BLaER1 treated with 17β-estradiol and CSF1 and Interleukin-3, amounts not matched to agents 10 nM and 100 nM (cell line): ENCODE measurements around the gene CAMKMT.

Experiments used
- H3K27ac ChIP-seq, 11 experiments: shearing (Covaris generic); formaldehyde crosslinking; 2 replicates each; pipeline ENCODE4 v1.8.1; 2022
- H3K27me3 ChIP-seq, 11 experiments: shearing (Covaris generic); formaldehyde crosslinking; 2 replicates each; pipeline ENCODE4 v1.8.1; 2022
- H3K36me3 ChIP-seq, 11 experiments: shearing (Covaris generic); formaldehyde crosslinking; 2 replicates each; pipeline ENCODE4 v1.8.1; 2022
- H3K4me1 ChIP-seq, 10 experiments: shearing (Covaris generic); formaldehyde crosslinking; 2 replicates each; pipeline ENCODE4 v1.8.1; 2022
- H3K4me2 ChIP-seq, 11 experiments: shearing (Covaris generic); formaldehyde crosslinking; 2 replicates each; pipeline ENCODE4 v1.8.1; 2022
- H3K4me3 ChIP-seq, 10 experiments: shearing (Covaris generic); formaldehyde crosslinking; 2 replicates each; pipeline ENCODE4 v1.8.1; 2022
- H3K9ac ChIP-seq, 11 experiments: shearing (Covaris generic); formaldehyde crosslinking; 2 replicates each; pipeline ENCODE4 v1.8.1; 2022
- H3K9me3 ChIP-seq, 11 experiments: shearing (Covaris generic); formaldehyde crosslinking; replicated peaks in 1 of 11; 2 replicates each; pipeline ENCODE4 v1.8.1; 2022
- H4K20me1 ChIP-seq, 11 experiments: shearing (Covaris generic); formaldehyde crosslinking; 2 replicates each; pipeline ENCODE4 v1.8.1; 2022
- Cebpa-rat ChIP-seq, 11 experiments: shearing (Covaris generic); IDR thresholded peaks; 2 replicates each; pipeline ENCODE4 v1.8.1; 2022

CAMKMT gene

DNA sequence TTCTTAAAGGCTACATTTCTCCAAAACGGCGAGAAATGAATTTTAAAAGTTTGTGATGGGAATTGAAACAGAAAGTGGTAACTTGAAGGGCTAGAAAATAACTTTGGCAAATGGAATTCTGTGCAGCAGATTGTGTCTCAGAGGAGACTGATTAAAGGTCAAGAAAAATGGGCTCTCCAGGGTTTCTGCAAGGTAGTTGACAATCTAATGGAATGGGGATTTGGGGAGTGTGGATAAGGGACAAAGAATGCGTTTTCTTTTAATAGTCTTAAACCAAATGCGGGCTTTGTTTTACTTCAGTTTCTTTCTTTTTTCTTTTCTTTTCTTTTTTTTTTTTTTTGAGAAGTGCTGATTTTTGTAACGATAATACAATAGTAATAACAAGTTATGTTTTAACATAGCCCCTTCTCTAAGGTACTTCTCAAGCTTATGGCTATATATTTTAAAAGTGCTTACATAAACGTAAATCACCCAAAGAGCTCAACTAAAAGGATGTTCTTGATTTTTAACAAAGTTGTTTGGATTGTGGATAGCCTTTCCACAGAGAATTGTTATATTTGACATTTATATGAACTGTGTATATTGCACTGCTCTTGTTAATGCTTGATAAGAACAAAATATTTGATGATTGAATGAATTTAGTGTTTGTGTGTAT lies 36.6 kb downstream of the CAMKMT start:
- Histone ChIP-seq H3K4me2 (no peak overlapping the region), H3K27ac (no peak overlapping the region), H3K36me3 (peaks cover 0 to 5% (median 0%) of the 10 kb centered on the region in 11 experiments; a peak in 4 of 22 replicates), H3K27me3 (no peaks in the 10 kb centered on the region), H3K9ac (no peak overlapping the region), H4K20me1 (no peaks in the 10 kb centered on the region), H3K9me3 (0 out of 22 replicates have a peak, but pooled peaks cover 0 to 3% (median 0%) of the 10 kb centered on the region in 11 experiments), H3K4me3 (no peak overlapping the region), H3K4me1 (no peaks in the 10 kb centered on the region)
- no peak for TF ChIP-seq Cebpa-rat (IDR thresholded peaks at IDR 0.05)

DNA sequence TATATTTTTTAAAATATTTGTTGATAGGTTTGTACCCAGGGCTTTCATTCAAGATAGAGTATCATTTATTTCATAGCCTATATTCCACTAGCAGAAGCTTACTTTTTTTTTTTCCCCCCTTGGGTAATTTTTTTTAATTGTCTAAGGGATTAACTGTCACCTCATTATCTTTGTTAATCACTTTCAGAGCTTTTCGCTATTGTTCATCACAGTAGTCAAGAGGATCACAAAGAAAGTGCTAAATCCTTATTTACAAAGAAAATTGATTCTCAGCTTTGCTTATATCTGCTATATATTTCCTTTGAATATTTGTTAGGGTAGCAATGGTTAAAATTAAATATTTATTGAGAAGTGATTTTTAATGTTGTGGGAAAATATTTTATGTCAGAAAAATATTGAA lies 59.0 kb downstream of the CAMKMT start:
- Histone ChIP-seq H3K9me3 (peaks cover 0 to 5% (median 0%) of the 10 kb centered on the region in 11 experiments; a peak in 3 of 22 replicates), H3K4me1 (no peaks in the 10 kb centered on the region), H4K20me1 (no peaks in the 10 kb centered on the region; a peak in 1 of 22 replicates), H3K27me3 (no peaks in the 10 kb centered on the region), H3K9ac (no peak overlapping the region), H3K4me3 (no peak overlapping the region), H3K27ac (no peak overlapping the region), H3K36me3 (peaks cover 0 to 5% (median 0%) of the 10 kb centered on the region in 11 experiments; a peak in 1 of 22 replicates), H3K4me2 (no peak overlapping the region)
- TF ChIP-seq Cebpa-rat (IDR thresholded peaks at IDR 0.05) = no peak

DNA sequence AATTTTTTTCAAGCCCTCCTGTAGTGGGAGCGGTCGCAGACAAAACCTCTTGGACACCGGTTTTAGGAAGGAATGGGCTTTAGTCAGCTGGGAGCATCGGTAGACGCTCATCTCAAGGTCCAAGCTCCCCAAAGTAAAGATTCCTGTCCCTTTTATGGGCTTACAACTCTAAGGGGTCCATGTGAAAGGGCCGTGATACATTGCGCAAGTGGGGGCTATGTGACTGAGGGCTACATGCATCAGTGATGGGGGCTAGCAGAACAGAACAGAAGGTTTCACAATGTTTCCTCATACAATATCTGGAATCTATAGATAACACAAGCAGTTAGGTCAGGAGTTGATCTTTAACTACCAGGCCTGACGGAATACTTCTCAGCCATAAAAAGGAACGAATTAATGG lies 62.5 kb downstream of the CAMKMT start:
- Histone ChIP-seq H3K36me3 (peaks cover 0 to 5% (median 0%) of the 10 kb centered on the region in 11 experiments; a peak in 2 of 22 replicates), H4K20me1 (no peaks in the 10 kb centered on the region; a peak in 1 of 22 replicates), H3K4me3 (no peak overlapping the region), H3K9ac (no peak overlapping the region), H3K4me2 (no peak overlapping the region), H3K4me1 (no peaks in the 10 kb centered on the region), H3K27me3 (no peaks in the 10 kb centered on the region), H3K9me3 (peaks cover 0 to 7% (median 0%) of the 10 kb centered on the region in 11 experiments; a peak in 2 of 22 replicates), H3K27ac (no peak overlapping the region)
- peak in 2 of 11 experiments; percentile 47 to 62; a peak in 3 of 22 replicates for TF ChIP-seq Cebpa-rat (IDR thresholded peaks at IDR 0.05)

DNA sequence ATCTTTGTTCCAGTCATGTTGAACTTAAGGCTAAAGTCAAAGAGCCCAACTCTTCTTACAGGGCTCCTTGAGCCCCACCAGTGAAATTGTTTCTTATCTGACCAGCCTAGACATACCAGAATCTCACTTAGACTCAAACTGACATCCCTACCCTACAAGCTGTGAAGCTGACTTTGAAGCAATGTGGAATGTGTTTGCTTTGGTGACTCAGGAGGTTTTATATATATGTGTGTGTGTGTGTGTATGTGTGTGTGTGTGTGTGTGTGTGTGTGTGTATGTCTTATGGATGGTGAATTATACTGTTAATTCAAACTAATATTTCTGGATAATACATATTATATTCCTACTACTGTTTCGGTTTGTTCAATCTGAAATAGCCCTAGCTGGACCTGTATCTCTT lies 67.3 kb downstream of the CAMKMT start:
- Histone ChIP-seq H3K4me1 (peaks cover 7 to 12% (median 9%) of the 10 kb centered on the region in 10 experiments; a peak in 18 of 20 replicates), H3K4me2 (no peak overlapping the region), H4K20me1 (no peaks in the 10 kb centered on the region), H3K9me3 (peaks cover 0 to 7% (median 0%) of the 10 kb centered on the region in 11 experiments; a peak in 2 of 22 replicates), H3K27me3 (no peaks in the 10 kb centered on the region), H3K4me3 (no peak overlapping the region), H3K27ac (no peak overlapping the region), H3K9ac (no peak overlapping the region), H3K36me3 (no peaks in the 10 kb centered on the region; a peak in 1 of 22 replicates)
- no peak for TF ChIP-seq Cebpa-rat (IDR thresholded peaks at IDR 0.05)

DNA sequence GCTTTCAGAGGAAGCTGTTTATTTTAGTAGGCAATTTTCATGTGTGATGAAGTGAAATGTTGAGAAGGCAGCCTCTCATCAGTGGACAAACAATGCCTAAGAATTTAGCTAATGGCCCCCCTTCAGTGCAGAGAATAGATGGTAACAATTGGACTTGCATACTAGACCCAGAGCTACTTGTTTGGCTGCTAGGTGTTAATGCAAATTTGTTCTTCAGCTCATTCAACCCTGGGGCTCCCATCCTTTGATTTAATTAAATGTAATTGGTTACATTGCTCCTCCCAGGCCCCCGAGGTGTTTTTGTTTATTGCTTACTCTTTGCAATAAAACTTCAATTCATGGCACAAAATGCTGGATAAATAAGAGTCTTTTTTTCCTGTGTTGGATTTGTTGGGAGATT lies 68.6 kb downstream of the CAMKMT start:
- Histone ChIP-seq H3K36me3 (no peaks in the 10 kb centered on the region; a peak in 1 of 22 replicates), H3K4me2 (no peak overlapping the region), H3K9me3 (peaks cover 0 to 7% (median 0%) of the 10 kb centered on the region in 11 experiments; a peak in 2 of 22 replicates), H3K27ac (no peak overlapping the region), H3K27me3 (no peaks in the 10 kb centered on the region), H3K4me1 (peaks cover 7 to 12% (median 9%) of the 10 kb centered on the region in 10 experiments; a peak in 18 of 20 replicates), H3K9ac (no peak overlapping the region), H4K20me1 (no peaks in the 10 kb centered on the region), H3K4me3 (no peak overlapping the region)
- TF ChIP-seq Cebpa-rat (IDR thresholded peaks at IDR 0.05) = no peak

DNA sequence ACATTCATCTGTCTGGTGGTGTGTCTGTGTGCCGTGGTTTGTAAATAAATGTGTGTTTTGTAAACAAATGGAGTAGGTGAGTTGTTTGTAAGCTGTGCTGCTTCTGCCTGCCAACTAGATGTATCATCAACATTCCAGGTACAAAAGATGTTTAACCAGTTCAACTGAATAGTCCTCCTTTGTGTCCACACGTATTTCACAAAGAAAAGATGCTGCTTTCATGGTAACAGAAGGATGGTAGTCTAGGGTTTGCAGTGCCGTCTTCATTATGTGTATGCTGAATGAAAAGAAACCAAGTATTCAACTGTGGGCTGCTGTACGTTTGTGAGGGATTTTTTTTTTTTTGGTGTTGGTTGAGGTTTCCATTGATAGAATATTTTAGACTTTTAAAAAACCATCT lies 72.1 kb downstream of the CAMKMT start:
- Histone ChIP-seq H3K9me3 (no peaks in the 10 kb centered on the region; a peak in 1 of 22 replicates), H3K36me3 (no peaks in the 10 kb centered on the region), H3K27ac (no peak overlapping the region), H3K4me3 (no peak overlapping the region), H3K9ac (no peak overlapping the region), H3K27me3 (no peaks in the 10 kb centered on the region), H3K4me1 (peaks cover 7 to 12% (median 9%) of the 10 kb centered on the region in 10 experiments; a peak in 18 of 20 replicates), H3K4me2 (no peak overlapping the region), H4K20me1 (no peaks in the 10 kb centered on the region)
- TF ChIP-seq Cebpa-rat (IDR thresholded peaks at IDR 0.05) = no peak

DNA sequence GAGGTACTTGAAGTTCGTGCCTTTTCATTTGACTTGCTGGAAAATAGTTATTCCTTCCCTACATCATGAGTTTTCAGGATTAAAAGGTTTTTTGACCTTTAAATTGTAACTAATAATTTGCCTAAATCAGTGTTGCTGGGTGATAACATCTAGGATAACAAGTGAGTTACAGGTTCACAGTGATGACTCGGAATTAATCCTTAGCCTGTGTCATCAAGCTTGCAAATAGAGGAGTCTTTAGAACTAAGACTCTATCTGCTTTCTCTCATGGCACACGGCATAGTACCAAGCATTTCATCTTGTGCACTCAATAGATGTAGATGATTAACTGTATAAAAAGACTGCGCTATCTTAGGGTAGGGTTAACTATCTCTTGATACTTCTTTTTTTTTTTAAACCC lies 79.5 kb downstream of the CAMKMT start:
- Histone ChIP-seq H3K4me1 (no peaks in the 10 kb centered on the region), H3K4me2 (no peak overlapping the region), H3K9ac (no peak overlapping the region), H3K4me3 (no peak overlapping the region), H4K20me1 (no peaks in the 10 kb centered on the region), H3K9me3 (peaks cover 0 to 18% (median 10%) of the 10 kb centered on the region in 11 experiments; a peak in 9 of 22 replicates), H3K27ac (no peak overlapping the region), H3K36me3 (peaks cover 0 to 25% (median 9%) of the 10 kb centered on the region in 11 experiments; a peak in 11 of 22 replicates), H3K27me3 (no peaks in the 10 kb centered on the region)
- TF ChIP-seq Cebpa-rat (IDR thresholded peaks at IDR 0.05) = no peak

DNA sequence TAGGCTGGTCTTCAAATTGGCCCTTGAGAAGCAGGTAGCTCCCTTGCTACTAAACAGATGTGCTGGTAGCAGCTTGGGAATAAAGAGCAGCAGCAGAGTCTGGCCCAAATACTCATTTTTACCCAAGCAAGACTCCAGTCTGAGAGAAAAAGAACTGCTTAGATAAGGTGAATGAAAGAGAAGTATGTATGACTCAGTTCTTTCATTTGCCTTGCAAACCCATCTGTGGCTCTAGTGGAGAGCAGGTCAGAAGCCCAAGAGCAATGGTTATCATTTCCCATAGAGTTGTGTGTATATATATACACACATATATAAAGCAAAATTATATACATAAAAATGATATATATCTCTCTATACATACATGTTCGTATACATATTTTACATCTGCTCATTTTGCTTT lies 80.3 kb downstream of the CAMKMT start:
- no peak for TF ChIP-seq Cebpa-rat (IDR thresholded peaks at IDR 0.05)
- Histone ChIP-seq H3K4me1 (no peaks in the 10 kb centered on the region), H3K36me3 (peaks cover 0 to 25% (median 9%) of the 10 kb centered on the region in 11 experiments; a peak in 11 of 22 replicates)

DNA sequence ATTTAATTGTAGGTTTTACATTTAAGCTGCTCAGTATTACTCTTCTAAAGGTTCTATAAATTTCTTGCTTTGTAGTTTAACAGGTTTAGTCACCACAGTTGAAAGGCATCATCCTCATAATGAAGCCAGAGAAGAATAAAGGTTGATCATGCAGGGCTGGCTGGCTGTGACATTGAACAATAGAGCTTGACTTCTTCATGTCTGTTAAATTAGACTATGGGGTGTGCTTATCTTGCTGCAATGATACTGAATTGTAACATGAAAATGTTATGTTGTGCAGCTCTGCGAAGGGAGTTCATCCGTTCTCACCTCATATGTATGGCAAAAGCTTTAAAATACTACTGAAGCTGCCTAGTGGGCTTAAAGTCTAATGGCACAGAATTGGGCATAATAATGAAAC lies 81.8 kb downstream of the CAMKMT start:
- Histone ChIP-seq H3K36me3 (peaks cover 0 to 29% (median 9%) of the 10 kb centered on the region in 11 experiments; a peak in 11 of 22 replicates), H3K4me3 (no peak overlapping the region), H3K9me3 (peaks cover 0 to 18% (median 10%) of the 10 kb centered on the region in 11 experiments; a peak in 9 of 22 replicates), H3K4me1 (no peaks in the 10 kb centered on the region), H4K20me1 (no peaks in the 10 kb centered on the region), H3K4me2 (no peak overlapping the region), H3K27ac (no peak overlapping the region), H3K27me3 (no peaks in the 10 kb centered on the region), H3K9ac (no peak overlapping the region)
- no peak for TF ChIP-seq Cebpa-rat (IDR thresholded peaks at IDR 0.05)

More for the DNA sequence above, 80.3 kb downstream of the CAMKMT start:
- H3K9ac ChIP-seq = no peak overlapping the region
- no peak overlapping the region for H3K27ac ChIP-seq
- H4K20me1 ChIP-seq = no peaks in the 10 kb centered on the region
- H3K27me3 ChIP-seq = no peaks in the 10 kb centered on the region
- H3K4me2 ChIP-seq = no peak overlapping the region
- peaks cover 0 to 18% (median 10%) of the 10 kb centered on the region in 11 experiments; a peak in 9 of 22 replicates for H3K9me3 ChIP-seq
- H3K4me3 ChIP-seq = no peak overlapping the region
